T-cell (primary cell): Measurements from ENCODE around the gene SLC24A3. TPM values are rescaled to one million over a fixed set of nuclear protein-coding genes. Genes with fewer than 3 reads are reported as not detected.
A peak's percentile ranks its signal among the peaks of the same experiment; 100 is the strongest.

Experiments used
- ATAC-seq, 4 experiments: fragments of 200-7000 bp in 3 of 4; fragments of 150-1000 bp in 1 of 4; cut with Tn5 transposase; replicated peaks in 1 of 4; 1 replicate in 3 of 4; 2 replicates in 1 of 4; pipeline ENCODE4 v1.10.0; 2021; ENCODE audit warnings: moderate library complexity in 3 of 4, mild to moderate bottlenecking in 2 of 4, moderate number of reproducible peaks in 1 of 4
- CTCF ChIA-PET, 2 donors: fragments of 300-600 bp; sonication (Branson Sonifier 250); formaldehyde crosslinking; loops; one replicate each; lab custom pipeline; 2022; ENCODE audit warnings: antibody characterized with exemption in 2 of 2; lab: Charles Lee
- POLR2A ChIA-PET, 2 donors: fragments of 300-600 bp; sonication (Branson Sonifier 250); formaldehyde crosslinking; loops; one replicate each; lab custom pipeline; 2022; ENCODE audit warnings: antibody characterized with exemption in 2 of 2; lab: Charles Lee
- DNase-seq, 35 experiments: peaks; one replicate each; pipeline versions ENCODE4 v3.0.0 to v3.0.0-alpha.2; 2013 to 2023
- H3K27ac ChIP-seq: one replicate; pipeline ENCODE4 v1.5.1; 2013; ENCODE audit warnings: low read length
- H3K27me3 ChIP-seq, 2 experiments: replicated peaks in 1 of 2; 1 replicate in 1 of 2; 2 replicates in 1 of 2; pipeline versions ENCODE4 v1.6.1 to v1.7.0; 2013; ENCODE audit warnings: low read length in 1 of 2, mixed read lengths in 1 of 2; ENCODE audit not compliant: control insufficient read depth in 2 of 2, insufficient read depth in 2 of 2; ENCODE audit errors: extremely low read depth in 1 of 2
- H3K36me3 ChIP-seq, 2 donors: 1 replicate in 1 of 2; 2 replicates in 1 of 2; pipeline versions ENCODE4 v1.6.1 to v1.7.0; 2013; ENCODE audit warnings: low read length in 1 of 2; ENCODE audit not compliant: control insufficient read depth in 2 of 2, insufficient read depth in 1 of 2; ENCODE audit errors: extremely low read depth in 1 of 2
- H3K4me1 ChIP-seq, 2 experiments: 1 replicate in 1 of 2; 2 replicates in 1 of 2; pipeline versions ENCODE4 v1.6.1 to v1.7.0; 2013; ENCODE audit warnings: low read length in 2 of 2, mixed read lengths in 1 of 2; ENCODE audit not compliant: insufficient read depth in 2 of 2, control insufficient read depth in 1 of 2; ENCODE audit errors: extremely low read depth in 1 of 2
- H3K4me3 ChIP-seq, 2 donors: 1 replicate in 1 of 2; 2 replicates in 1 of 2; pipeline versions ENCODE4 v1.5.1 to v1.7.0; 2013; ENCODE audit warnings: mild to moderate bottlenecking in 2 of 2, low read length in 1 of 2, moderate library complexity in 1 of 2; ENCODE audit not compliant: control insufficient read depth in 1 of 2; ENCODE audit errors: extremely low read depth in 1 of 2
- H3K9me3 ChIP-seq: 2 replicates; pipeline ENCODE4 v1.7.0; 2013
- H3K27ac Mint-ChIP-seq, 2 donors: one replicate each; pipeline ENCODE4 v1.8.0; 2020 to 2021; ENCODE audit warnings: mild to moderate bottlenecking in 2 of 2, mixed read lengths in 2 of 2
- H3K27me3 Mint-ChIP-seq, 2 donors: one replicate each; pipeline ENCODE4 v1.8.0; 2021 to 2022; ENCODE audit warnings: mixed read lengths in 2 of 2
- H3K36me3 Mint-ChIP-seq: one replicate; pipeline ENCODE4 v1.8.0; 2021; ENCODE audit warnings: mixed read lengths
- H3K4me1 Mint-ChIP-seq, 3 donors: one replicate each; pipeline ENCODE4 v1.8.0; 2020 to 2022; ENCODE audit warnings: mixed read lengths in 3 of 3, mild to moderate bottlenecking in 1 of 3
- H3K4me3 Mint-ChIP-seq, 3 donors: one replicate each; pipeline ENCODE4 v1.8.0; 2020 to 2022; ENCODE audit warnings: mild to moderate bottlenecking in 3 of 3, mixed read lengths in 3 of 3, moderate library complexity in 3 of 3
- H3K9me3 Mint-ChIP-seq, 3 donors: one replicate each; pipeline ENCODE4 v1.8.0; 2020 to 2022; ENCODE audit warnings: mixed read lengths in 3 of 3
- WGBS: methylation state at CpG from one replicate; pipeline ENCODE4 v1.1.5; 2013; ENCODE audit warnings: missing lambda C conversion rate; ENCODE audit not compliant: insufficient coverage; 5-methylcytosine and 5-hydroxymethylcytosine counted together
- total RNA-seq, 35 experiments: library from RNA in 6 of 35; stranded (reverse) in 6 of 35; fragments of 120-200 nt in 1 of 35; gene quantifications; one replicate each; pipeline versions ENCODE4 v1.2.1 to v1.2.4 and lab custom pipeline; 2013 to 2026

SLC24A3 gene
- total RNA-seq, 5 donors from 2014 or later (not counting 1 experiment from before 2014, with no cell fraction given), result 0.06 to 0.25 (median 0.12) TPM

GRCh38 chr20:19451923-19452295 lies 239.5 kb downstream of the SLC24A3 start:
- CTCF ChIA-PET, result no interaction called here
- Histone ChIP-seq H3K27me3 (peaks cover 0 to 10% of the 10 kb centered on the region in 2 experiments), H3K4me3 (no peak overlapping the region), H3K27ac (no peak overlapping the region), H3K36me3 (no peaks in the 10 kb centered on the region), H3K4me1 (no peaks in the 10 kb centered on the region), H3K9me3 (no peaks in the 10 kb centered on the region)
- Mint-ChIP-seq H3K4me3 (peak overlapping the region in 1 of 3 donors; percentile 17), H3K9me3 (no peaks in the 10 kb centered on the region), H3K27ac (peak overlapping the region in 1 of 2 donors; percentile 10), H3K27me3 (peaks cover 3 to 6% of the 10 kb centered on the region in 2 donors), H3K4me1 (peaks cover 11 to 15% (median 12%) of the 10 kb centered on the region in 3 donors), H3K36me3 (no peaks in the 10 kb centered on the region)
- 20% methylated on average over 1 of the region's 9 CpGs for WGBS
- POLR2A ChIA-PET, result no interaction called here
- DNase-seq (peak in 1 of 35 experiments; percentile 1), ATAC-seq (no peak)

- ChIA-PET POLR2A (no interaction called here), CTCF (no interaction called here)
- H3K27ac Mint-ChIP-seq, result no peak overlapping the region
- WGBS, result 83% methylated on average over 3 of the region's 3 CpGs
- peaks cover 3% of the 10 kb centered on the region in 2 donors for H3K27me3 Mint-ChIP-seq
- Histone ChIP-seq H3K27me3 (peaks cover 0 to 10% of the 10 kb centered on the region in 2 experiments), H3K4me3 (no peak overlapping the region), H3K27ac (no peak overlapping the region), H3K36me3 (no peaks in the 10 kb centered on the region), H3K9me3 (no peaks in the 10 kb centered on the region), H3K4me1 (no peaks in the 10 kb centered on the region)
- H3K9me3 Mint-ChIP-seq, result no peaks in the 10 kb centered on the region
- H3K36me3 Mint-ChIP-seq, result no peaks in the 10 kb centered on the region
- no peak for ATAC-seq
- peaks cover 11 to 15% (median 12%) of the 10 kb centered on the region in 3 donors for H3K4me1 Mint-ChIP-seq
- H3K4me3 Mint-ChIP-seq, result no peak overlapping the region
- no peak for DNase-seq
These were observed 241.0 kb downstream of the SLC24A3 start for GRCh38 chr20:19453410-19453809.

- Histone ChIP-seq H3K4me3 (no peak overlapping the region), H3K9me3 (no peaks in the 10 kb centered on the region), H3K36me3 (no peaks in the 10 kb centered on the region), H3K27me3 (peaks cover 0 to 9% of the 10 kb centered on the region in 2 experiments), H3K27ac (no peak overlapping the region), H3K4me1 (no peaks in the 10 kb centered on the region)
- H3K4me3 Mint-ChIP-seq, result no peak overlapping the region
- POLR2A ChIA-PET, result no interaction called here
- H3K36me3 Mint-ChIP-seq, result no peaks in the 10 kb centered on the region
- no peak overlapping the region for H3K27ac Mint-ChIP-seq
- DNase-seq, result no peak
- H3K4me1 Mint-ChIP-seq, result peaks cover 11 to 15% (median 12%) of the 10 kb centered on the region in 3 donors
- 83% methylated on average over 2 of the region's 6 CpGs for WGBS
- H3K27me3 Mint-ChIP-seq, result peaks cover 0 to 3% of the 10 kb centered on the region in 2 donors
- CTCF ChIA-PET, result no interaction called here
- ATAC-seq, result no peak
- H3K9me3 Mint-ChIP-seq, result no peaks in the 10 kb centered on the region
These were observed 241.4 kb downstream of the SLC24A3 start for GRCh38 chr20:19453862-19454261.

DNA sequence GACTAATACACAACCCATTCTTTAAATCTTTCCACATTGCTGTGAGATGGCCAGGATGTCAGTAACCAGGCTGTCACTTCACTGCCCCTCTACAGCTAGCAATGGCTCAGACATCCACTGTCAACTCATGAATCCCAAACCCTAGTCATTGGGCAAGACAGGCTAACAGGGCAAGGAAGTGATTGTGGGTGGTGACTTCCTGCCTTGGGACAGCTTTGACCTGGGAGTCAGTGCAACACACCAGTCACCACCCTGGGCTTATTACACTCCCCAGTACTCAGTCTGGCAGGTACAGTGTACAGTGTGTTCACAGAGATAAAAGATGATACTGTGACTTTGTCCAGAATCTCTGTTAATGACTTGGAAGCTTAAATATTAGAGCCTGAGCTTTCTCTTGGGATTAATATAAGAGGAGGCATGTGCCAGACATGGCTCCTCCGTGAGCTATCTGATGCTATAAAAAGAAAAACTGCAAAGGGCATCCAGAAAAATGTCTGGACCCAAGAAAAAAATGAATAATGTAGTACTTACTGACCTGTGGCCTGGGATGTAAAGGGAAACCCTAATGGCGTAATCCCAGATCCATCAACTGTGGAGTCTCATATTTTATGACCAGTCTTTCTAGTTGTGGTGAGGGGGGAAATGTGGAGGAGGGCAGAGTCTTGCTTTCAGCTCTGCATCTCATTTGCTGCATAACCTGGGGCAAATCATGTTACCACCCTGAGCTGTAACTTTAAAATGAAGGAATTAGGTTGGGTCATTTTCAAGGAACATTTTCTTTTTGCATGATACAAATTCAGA lies 244.4 kb downstream of the SLC24A3 start:
- 88% methylated on average over 2 of the region's 2 CpGs for WGBS
- no peak overlapping the region for H3K4me3 Mint-ChIP-seq
- no peaks in the 10 kb centered on the region for H3K36me3 Mint-ChIP-seq
- no peaks in the 10 kb centered on the region for H3K9me3 Mint-ChIP-seq
- DNase-seq, result no peak
- Histone ChIP-seq H3K4me1 (no peaks in the 10 kb centered on the region), H3K4me3 (no peak overlapping the region), H3K9me3 (no peaks in the 10 kb centered on the region), H3K36me3 (no peaks in the 10 kb centered on the region), H3K27me3 (peaks cover 0 to 6% of the 10 kb centered on the region in 2 experiments), H3K27ac (no peak overlapping the region)
- ChIA-PET POLR2A (no interaction called here), CTCF (interaction anchor here in 1 of 2 donors (0.5 kb wide), 1 partner anchor 127 kb away, joined by 11 read pairs; no protein-coding TSS in a partner anchor)
- peaks cover 4 to 7% (median 6%) of the 10 kb centered on the region in 3 donors for H3K4me1 Mint-ChIP-seq
- peaks cover 0 to 3% of the 10 kb centered on the region in 2 donors for H3K27me3 Mint-ChIP-seq
- no peak overlapping the region for H3K27ac Mint-ChIP-seq
- ATAC-seq, result no peak

DNA sequence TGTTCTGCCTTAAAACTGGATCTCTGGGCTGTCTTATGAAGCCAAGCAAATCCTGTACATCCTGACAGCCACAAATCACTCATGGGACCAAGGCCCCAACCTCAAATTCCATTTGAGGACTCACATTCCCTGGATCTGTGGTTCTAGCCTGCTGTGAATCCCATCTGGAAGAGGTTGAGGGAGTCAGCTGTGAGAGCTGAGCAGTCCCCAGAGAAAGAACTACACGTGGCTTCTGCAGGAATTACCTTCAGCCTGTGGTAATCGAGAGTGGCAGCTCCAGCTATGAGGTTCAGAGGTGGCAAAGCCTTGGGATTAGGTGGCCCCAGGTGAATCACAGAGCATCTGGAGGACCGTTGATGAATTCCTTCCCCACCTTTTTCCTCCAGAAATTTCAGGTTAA lies 245.2 kb downstream of the SLC24A3 start:
- peaks cover 0 to 6% of the 10 kb centered on the region in 2 experiments for H3K27me3 ChIP-seq
- Mint-ChIP-seq H3K4me3 (no peak overlapping the region), H3K27me3 (no peaks in the 10 kb centered on the region), H3K9me3 (no peaks in the 10 kb centered on the region), H3K36me3 (no peaks in the 10 kb centered on the region), H3K4me1 (no peaks in the 10 kb centered on the region), H3K27ac (no peak overlapping the region)
- ChIA-PET CTCF (interaction anchor here in 1 of 2 donors (0.5 kb wide), 1 partner anchor 126 kb away, joined by 11 read pairs; no protein-coding TSS in a partner anchor), POLR2A (no interaction called here)
- H3K4me1 ChIP-seq, result no peaks in the 10 kb centered on the region
- WGBS, result 68% methylated on average over 2 of the region's 3 CpGs
- no peak overlapping the region for H3K4me3 ChIP-seq
- no peak overlapping the region for H3K27ac ChIP-seq
- DNase-seq (no peak), ATAC-seq (no peak)
- no peaks in the 10 kb centered on the region for H3K9me3 ChIP-seq
- no peaks in the 10 kb centered on the region for H3K36me3 ChIP-seq

- H3K4me1 Mint-ChIP-seq, result no peaks in the 10 kb centered on the region
These were observed 247.9 kb downstream of the SLC24A3 start for GRCh38 chr20:19460386-19460785.

More at GRCh38 chr20:19460386-19460785, 247.9 kb downstream of the SLC24A3 start:
- Mint-ChIP-seq H3K4me3 (no peak overlapping the region), H3K27me3 (no peaks in the 10 kb centered on the region), H3K9me3 (no peaks in the 10 kb centered on the region), H3K27ac (no peak overlapping the region), H3K36me3 (no peaks in the 10 kb centered on the region)
- ATAC-seq, result no peak
- Histone ChIP-seq H3K9me3 (no peaks in the 10 kb centered on the region), H3K27me3 (no peaks in the 10 kb centered on the region), H3K27ac (no peak overlapping the region), H3K4me3 (no peak overlapping the region), H3K4me1 (no peaks in the 10 kb centered on the region), H3K36me3 (no peaks in the 10 kb centered on the region)
- POLR2A ChIA-PET, result no interaction called here
- CTCF ChIA-PET, result no interaction called here
- WGBS, result no CpG with 5 or more reads among the region's 6 CpGs
- no peak for DNase-seq
